Peyer's patch (tissue), 4 donors: ENCODE results near the gene CCL26.

Experiments
- CTCF ChIP-seq, 6 experiments: fragments of 450-650 bp in 4 of 6; fragments of 200-600 bp in 2 of 6; sonication (generic) in 1 of 6; IDR thresholded peaks; one replicate each; pipeline ENCODE4 v1.5.1; 2017 to 2019; ENCODE audit warnings: antibody characterized with exemption in 6 of 6, mild to moderate bottlenecking in 3 of 6, moderate library complexity in 1 of 6
- POLR2A ChIP-seq, 2 donors: fragments of 450-650 bp; IDR thresholded peaks; one replicate each; pipeline ENCODE4 v1.5.1; 2017; ENCODE audit warnings: antibody characterized with exemption in 2 of 2, mild to moderate bottlenecking in 2 of 2, moderate library complexity in 2 of 2

GRCh38 chr7:75725306-75725705 is 46.7 kb downstream of the CCL26 start:
- no peak for TF ChIP-seq CTCF (IDR thresholded peaks at IDR 0.05)
- TF ChIP-seq POLR2A (IDR thresholded peaks at IDR 0.05) = no peak
